Uterus (tissue), 2 donors: ENCODE data around the gene MLH1.

Source experiments
- POLR2A ChIP-seq, 2 donors: fragments of 450-650 bp; IDR thresholded peaks; one replicate each; pipeline ENCODE4 v1.6.1; 2016; ENCODE audit warnings: antibody characterized with exemption in 2 of 2, mild to moderate bottlenecking in 1 of 2, moderate library complexity in 1 of 2
- TF ChIP-seq, protein P1 (sequence below), 4 experiments: fragments of 200-600 bp in 2 of 4; fragments of 450-650 bp in 2 of 4; sonication (generic) in 2 of 4; IDR thresholded peaks; one replicate each; pipeline ENCODE4 v1.5.1; 2016 to 2019; ENCODE audit warnings: antibody characterized with exemption in 4 of 4, mild to moderate bottlenecking in 2 of 4, moderate library complexity in 1 of 4

DNA sequence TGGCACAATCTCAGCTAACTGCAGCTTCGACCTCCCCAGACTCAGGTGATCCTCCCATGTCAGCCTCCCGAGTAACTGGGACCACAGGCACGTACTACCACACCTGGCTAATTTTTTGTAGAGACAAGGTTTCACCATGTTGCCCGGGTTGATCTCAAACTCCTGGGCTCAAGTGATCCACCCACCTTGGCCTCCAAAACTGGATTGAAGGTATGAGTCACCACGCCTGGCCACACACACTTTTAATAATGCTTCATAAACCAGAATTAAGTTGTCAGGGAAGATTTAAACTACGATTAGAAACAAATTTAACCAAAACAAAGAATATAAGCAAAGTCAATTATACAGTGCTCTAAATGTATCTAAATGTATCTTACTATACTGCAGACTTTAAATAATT lies 93.6 kb downstream of the MLH1 start:
- TF ChIP-seq POLR2A (IDR thresholded peaks at IDR 0.05) = no peak
- TF ChIP-seq, protein P1, sequence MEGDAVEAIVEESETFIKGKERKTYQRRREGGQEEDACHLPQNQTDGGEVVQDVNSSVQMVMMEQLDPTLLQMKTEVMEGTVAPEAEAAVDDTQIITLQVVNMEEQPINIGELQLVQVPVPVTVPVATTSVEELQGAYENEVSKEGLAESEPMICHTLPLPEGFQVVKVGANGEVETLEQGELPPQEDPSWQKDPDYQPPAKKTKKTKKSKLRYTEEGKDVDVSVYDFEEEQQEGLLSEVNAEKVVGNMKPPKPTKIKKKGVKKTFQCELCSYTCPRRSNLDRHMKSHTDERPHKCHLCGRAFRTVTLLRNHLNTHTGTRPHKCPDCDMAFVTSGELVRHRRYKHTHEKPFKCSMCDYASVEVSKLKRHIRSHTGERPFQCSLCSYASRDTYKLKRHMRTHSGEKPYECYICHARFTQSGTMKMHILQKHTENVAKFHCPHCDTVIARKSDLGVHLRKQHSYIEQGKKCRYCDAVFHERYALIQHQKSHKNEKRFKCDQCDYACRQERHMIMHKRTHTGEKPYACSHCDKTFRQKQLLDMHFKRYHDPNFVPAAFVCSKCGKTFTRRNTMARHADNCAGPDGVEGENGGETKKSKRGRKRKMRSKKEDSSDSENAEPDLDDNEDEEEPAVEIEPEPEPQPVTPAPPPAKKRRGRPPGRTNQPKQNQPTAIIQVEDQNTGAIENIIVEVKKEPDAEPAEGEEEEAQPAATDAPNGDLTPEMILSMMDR (IDR thresholded peaks at IDR 0.05) = no peak
